ENCODE measurements around the gene FITM1.

FITM1 gene

DNA sequence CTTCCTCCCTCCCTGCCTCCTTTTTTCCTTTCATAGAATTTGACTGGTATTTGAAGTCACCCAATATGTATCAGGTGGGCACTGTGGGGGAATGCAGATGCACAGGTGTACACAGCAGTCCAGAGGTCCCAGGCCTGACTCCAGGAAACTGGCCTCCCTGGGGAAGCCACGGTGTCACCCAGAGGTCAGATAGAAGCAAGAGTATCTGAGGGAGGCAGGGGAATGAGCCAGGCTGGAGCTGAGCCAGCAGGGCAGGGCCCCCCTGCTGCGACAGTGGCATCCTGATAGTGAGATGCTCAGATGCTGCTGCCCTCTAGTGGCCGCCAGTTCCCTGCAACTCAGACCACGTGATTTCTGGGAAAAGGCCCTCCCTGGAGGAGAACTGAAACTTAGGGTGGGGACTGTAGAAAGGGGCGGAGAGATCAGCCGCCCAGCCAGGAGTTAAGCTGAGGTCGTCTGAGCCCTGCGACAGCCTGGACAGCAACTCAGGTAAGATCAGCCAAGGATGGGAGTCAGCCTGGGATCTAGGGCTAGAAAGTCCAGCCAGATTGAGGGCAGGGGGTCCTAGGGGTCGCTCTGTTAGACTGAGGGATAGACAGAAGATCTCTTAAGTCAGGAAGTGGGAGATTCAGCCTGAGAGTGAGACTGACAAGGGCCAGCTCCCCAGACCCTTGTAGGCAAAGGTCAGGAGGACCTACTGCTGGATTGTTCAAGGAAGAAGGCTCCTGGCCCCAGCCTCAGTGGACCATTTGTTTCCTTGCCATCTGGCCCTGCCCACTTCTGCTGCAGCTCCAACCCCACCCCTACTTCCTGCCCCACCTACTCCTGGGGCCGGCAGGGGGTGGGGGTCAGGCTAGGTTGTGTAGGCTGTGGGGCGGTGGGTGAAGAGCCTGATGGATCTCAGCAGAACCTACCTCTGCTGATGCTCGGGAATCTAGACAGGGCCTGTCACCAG, 30.7 kb downstream of the FITM1 start, which contains the start of gene IRF9:
Gene IRF9 (plus strand): TSS at position 416 of the 955 bp plus-strand sequence. CDS start 880 bp downstream, outside the sequence.
- peak; percentile 95 for DNase-seq (ENCODE audit: low spot score)

DNA sequence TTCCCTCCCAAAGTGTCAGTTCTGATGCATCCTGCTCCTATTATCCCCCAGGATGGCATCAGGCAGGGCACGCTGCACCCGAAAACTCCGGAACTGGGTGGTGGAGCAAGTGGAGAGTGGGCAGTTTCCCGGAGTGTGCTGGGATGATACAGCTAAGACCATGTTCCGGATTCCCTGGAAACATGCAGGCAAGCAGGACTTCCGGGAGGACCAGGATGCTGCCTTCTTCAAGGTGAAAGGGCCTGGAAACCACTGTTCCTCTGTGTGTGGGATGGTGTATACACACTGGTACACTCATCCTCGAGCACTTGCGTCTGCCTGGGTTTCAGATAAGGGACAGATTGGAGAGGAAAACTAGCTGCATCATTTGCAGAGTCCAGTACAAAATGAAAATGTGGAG, 31.6 kb downstream of the FITM1 start:
- no peak for DNase-seq (ENCODE audit: low spot score)

DNA sequence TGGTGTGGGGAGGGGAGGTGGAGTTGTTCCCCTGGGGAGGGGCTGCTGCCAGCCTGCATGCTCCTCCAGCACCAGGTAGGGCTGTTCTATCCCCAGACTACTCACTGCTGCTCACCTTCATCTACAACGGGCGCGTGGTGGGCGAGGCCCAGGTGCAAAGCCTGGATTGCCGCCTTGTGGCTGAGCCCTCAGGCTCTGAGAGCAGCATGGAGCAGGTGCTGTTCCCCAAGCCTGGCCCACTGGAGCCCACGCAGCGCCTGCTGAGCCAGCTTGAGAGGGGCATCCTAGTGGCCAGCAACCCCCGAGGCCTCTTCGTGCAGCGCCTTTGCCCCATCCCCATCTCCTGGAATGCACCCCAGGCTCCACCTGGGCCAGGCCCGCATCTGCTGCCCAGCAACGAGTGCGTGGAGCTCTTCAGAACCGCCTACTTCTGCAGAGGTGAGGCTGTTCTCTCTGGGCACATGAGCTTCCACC, 34.1 kb downstream of the FITM1 start:
- no peak for DNase-seq (ENCODE audit: low spot score)

DNA sequence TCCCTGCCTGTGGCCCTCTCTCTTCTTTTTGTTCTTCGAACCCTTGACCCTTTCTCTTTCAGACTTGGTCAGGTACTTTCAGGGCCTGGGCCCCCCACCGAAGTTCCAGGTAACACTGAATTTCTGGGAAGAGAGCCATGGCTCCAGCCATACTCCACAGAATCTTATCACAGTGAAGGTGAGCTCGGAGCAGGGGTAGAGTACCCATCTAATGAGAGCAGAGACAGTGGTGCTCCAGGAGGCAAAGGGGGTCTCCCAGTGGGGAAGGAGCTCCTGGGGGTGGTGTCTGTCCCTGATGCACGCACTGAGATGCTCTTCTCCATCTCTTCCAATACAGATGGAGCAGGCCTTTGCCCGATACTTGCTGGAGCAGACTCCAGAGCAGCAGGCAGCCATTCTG, 35.3 kb downstream of the FITM1 start:
- no peak for DNase-seq (ENCODE audit: low spot score)

DNA sequence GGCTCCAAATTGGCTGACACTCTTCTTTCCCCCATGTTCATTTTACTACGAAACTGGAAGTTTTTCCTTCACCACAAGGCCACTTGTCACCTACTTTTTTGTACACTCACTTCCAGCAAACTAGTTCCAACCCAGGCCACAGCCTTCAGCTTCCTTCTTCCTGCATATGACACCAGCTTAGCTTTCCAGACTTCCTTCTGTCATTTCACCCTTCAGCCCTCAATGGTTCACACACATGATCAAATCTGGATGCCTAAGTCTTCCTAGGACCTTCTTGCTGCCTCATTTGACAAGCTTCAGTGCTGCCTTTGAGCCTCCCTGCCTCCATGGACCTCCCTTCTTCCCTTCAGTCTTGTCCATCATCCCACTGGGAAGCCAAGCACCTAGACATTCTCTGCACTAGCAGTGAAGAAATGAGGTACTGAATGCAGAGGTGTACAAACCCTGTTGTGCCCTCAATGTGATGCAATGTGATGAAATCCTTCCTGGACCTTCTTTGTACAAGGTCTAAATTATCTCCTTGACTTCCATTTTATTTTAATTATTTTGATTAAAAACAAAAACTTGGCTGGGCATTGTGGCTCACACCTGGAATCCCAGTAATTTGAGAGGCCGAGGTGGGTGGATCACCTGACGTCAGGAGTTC, 37.1 kb downstream of the FITM1 start:
- no peak for DNase-seq (ENCODE audit: low spot score)

DNA sequence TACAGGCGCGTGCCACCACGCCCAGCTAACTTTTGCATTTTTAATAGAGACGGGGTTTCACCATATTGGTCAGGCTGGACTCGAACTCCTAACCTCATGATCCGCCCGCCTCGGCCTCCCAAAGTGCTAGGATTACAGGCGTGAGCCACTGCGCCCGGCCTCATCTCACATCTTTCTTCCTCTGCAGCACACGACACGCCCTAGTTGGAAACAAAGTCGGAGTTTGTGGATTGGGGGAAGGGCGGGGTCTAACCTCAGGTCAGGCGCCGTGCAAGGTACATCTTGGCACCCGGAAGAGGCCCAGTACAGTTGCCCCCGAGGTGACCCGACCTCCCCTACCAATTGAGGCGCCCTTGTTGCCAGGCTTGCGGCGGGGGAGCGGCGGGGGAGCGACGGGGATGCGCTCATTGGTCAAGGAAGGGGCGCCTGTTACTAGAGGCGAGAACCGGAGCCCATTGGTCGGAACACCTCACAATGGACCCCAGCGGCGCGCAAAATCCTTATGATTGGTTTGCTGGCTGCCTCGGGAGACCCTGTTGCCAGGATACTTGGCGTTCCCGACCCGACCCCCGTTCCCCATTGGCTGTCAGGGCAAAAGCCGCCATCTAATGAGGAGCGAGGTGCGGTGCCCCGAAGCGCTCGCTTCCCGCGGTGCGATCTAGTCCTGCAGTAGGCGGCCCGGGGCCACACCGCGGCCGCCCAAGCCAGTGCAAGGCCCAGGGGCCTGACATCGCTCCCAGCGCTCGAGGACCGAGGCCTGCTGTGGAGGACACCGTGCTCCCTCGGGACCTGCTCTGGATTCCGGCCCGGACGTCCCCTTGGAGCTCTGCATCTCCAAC, 41.2 kb downstream of the FITM1 start, which contains the start of gene REC8:
Gene REC8 (plus strand): TSS at position 659 of the 839 bp plus-strand sequence. CDS start 473 bp downstream, outside the sequence.
- DNase-seq (ENCODE audit: low spot score), result no peak

DNA sequence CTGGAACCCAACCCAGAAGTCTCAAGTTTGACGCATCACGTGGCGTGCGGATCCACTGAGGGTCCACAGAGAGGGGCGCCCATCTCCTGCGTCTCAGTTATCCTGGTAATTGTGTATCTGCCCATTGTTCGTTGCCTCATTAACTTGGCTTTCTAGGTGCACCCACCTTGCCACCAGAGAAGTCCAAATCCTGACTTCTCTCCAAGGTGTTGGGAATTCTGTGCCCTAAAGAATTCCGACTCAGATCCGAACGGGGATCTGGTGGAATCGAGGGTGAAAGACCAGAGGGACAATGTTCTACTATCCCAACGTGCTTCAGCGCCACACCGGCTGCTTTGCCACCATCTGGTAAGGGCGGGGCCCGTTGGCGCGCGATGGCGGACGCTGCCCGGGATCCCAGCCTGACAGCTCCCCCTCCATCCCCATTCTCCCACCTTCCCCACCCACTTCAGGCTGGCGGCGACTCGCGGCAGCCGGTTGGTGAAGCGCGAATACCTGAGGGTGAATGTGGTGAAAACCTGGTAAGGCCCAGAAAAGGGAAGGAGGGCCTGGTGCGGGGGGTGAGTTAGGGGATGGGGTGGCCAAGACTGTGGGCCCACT, 41.9 kb downstream of the FITM1 start:
- DNase-seq (ENCODE audit: low spot score), result no peak

DNA sequence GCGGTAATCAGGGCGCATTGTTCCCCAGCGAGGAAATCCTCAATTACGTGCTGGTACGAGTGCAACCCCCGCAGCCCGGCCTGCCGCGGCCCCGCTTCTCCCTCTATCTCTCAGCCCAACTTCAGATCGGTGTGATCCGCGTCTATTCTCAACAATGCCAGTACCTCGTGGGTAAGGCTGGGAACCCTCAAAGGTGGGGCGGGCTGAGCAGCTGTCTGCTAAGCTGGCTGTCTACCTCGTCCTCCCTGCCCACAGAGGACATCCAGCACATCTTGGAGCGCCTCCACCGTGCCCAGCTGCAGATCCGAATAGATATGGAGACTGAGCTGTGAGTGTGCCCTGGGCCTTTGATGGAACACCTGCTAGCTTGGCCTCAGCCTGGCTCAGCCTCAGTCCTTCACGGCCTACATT, 42.4 kb downstream of the FITM1 start:
- no peak for DNase-seq (ENCODE audit: low spot score)

DNA sequence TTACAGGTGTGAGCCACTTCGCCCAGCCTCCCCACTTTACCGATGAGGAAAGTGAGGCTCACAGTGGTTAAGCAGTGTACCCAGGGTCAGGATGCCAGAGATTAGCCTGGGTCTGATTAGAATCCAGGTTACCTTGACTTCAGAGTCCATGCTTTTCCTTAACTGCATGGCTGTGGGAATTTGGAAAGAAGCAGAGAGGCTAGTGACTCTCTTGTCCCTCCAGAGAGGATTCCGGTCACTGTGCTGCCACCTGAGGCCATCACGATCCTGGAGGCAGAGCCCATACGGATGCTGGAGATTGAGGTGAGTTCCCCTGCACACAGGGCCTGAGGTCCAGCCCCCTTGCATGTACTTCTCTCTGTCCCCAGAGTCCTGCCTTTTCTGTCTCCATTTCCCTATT, 46.1 kb downstream of the FITM1 start:
- no peak for DNase-seq (ENCODE audit: low spot score)

DNA sequence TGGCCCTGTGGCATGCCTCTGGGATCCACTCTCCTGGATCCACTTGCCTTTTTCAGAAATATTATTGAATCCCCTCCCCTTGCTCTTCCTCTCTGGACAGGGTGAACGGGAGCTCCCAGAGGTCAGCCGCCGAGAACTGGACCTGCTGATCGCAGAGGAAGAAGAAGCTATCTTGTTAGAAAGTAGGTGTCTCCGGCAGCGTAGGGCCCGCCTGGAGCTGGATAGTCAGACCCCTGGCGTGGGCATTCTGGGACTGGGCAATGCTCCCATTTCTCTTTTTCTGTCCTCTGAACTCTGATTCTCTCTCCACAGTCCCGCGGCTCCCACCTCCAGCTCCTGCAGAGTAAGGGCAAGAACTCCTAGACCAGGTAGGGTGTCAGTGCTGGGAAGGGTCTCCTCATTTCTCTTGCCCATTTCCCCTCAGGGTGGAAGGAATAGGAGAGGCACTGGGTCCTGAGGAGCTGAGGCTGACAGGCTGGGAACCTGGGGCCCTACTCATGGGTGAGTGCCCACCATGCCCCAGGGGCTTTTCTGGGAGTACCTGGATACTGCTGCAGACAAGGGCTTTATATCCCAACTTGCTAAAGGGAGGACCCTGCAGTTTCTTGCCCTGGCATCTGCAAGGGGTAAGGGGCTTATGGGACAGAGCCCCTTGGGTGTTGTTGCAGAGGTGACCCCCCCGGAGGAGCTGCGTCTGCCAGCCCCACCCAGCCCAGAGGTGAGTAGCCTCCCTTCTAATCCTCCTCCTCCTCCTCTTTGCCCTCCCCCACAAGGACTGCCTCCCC, 46.8 kb downstream of the FITM1 start:
- DNase-seq (ENCODE audit: low spot score), result no peak

DNA sequence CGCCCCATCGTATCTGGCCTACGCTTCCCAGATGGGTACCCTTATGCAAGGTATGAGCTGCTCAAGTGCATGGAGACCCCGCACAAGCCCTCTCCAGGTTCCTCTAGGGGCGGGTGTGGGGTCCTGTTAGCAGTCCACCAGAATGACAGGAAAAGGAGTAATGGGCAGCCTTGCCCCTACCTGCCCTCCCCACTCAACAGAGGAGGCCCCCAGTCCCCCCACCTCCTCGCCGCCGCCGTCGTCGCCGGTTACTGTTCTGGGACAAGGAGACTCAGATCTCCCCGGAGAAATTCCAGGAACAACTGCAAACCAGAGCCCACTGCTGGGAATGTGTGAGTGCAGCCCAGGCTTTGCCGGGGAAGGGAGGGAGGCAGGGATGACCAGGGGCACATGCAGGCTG, 47.4 kb downstream of the FITM1 start:
- DNase-seq (ENCODE audit: low spot score), result no peak

DNA sequence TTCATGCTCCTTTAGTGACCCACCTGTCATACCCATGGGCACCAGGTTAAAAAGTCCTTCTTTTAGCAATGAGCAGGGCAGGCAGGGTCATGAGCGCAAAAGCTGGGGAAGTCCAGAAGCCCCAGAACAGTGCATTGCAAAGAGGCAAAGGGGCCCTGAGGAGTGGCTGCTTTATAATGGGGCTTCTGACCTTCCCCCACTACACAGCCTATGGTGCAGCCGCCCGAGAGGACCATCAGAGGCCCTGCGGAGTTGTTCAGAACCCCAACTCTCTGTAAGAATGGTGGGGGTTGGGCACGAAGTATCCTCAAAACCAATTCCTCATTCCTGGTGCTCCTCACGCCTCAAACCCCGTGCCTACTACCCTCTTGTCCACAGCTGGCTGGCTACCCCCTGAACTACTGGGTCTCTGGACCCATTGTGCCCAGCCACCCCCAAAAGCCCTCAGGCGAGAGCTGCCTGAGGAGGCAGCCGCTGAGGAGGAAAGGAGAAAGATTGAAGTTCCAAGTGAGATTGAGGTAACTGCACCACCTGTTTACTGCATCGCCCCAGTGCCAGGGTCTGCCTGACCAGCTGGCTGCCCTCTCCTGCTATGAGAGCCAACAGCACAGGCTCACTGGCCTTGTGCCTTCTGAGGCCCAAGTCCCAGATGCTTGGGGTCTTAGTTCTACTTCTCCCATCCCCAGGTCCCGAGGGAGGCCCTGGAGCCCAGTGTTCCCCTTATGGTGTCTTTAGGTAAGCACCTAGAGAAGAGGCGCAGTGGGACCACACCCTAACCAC, 48.1 kb downstream of the FITM1 start:
- no peak for DNase-seq (ENCODE audit: low spot score)

DNA sequence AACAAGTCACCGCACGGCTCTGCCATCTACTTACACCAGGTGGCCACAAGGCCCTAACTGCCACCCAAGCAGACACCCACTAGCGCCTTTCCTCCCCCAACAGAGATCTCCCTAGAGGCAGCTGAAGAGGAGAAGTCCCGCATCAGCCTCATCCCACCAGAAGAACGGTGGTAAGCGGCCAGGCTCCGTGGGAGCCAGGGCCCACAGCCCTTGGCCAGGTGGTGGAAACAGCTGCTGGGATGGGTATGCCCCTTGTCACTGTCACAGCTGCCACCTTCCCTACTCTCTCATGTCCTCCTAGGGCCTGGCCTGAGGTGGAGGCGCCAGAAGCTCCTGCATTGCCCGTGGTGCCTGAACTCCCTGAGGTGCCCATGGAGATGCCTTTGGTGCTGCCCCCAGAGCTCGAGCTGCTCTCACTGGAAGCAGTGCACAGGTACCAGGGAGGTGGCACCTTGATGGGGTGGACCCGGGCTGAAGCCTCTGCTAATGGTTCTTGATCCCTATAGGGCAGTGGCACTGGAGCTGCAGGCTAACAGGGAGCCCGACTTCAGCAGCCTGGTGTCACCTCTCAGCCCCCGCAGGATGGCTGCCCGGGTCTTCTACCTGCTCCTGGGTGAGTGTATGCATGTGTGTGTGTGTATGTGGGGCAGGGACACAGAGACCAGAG, 49.0 kb downstream of the FITM1 start:
- no peak for DNase-seq (ENCODE audit: low spot score)

DNA sequence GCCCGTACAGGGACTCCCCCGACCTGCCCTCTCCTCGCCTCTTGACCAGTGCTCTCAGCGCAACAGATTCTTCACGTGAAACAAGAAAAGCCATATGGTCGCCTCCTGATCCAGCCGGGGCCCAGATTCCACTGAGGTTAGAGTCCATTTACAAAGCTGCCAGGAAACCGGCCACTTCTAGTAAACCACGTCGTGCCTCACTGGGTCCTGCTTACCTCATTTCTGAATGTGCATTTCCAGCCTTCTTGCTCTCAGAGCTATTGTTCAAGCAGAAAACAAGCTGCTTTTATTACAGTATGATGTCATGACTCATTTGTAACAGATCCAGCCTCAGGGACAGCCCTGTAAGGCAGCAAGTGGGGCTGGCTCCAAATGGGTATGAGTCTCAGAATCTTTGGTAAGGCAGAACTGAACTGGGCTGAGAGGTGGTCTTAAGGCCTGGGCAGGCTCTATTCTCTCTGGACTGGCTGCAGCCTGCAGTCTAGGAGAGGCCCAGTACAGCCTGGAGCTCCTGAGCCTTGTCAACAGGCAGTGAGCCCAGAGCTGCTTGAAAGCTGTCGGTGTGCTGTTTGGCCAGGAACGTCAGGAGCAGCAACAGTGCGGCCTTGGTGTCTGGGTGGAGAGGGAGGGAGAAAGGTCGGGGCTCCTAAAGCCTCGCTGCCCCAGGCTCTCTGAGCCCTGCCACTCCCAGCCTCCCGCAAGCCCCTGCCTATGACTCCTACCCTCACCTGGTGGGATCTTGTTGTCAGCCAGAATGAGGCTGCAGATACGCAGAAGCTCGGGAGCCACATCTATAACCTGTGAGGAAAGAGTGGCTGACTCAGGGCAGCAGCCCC, 49.7 kb downstream of the FITM1 start:
- no peak for DNase-seq (ENCODE audit: low spot score)

DNA sequence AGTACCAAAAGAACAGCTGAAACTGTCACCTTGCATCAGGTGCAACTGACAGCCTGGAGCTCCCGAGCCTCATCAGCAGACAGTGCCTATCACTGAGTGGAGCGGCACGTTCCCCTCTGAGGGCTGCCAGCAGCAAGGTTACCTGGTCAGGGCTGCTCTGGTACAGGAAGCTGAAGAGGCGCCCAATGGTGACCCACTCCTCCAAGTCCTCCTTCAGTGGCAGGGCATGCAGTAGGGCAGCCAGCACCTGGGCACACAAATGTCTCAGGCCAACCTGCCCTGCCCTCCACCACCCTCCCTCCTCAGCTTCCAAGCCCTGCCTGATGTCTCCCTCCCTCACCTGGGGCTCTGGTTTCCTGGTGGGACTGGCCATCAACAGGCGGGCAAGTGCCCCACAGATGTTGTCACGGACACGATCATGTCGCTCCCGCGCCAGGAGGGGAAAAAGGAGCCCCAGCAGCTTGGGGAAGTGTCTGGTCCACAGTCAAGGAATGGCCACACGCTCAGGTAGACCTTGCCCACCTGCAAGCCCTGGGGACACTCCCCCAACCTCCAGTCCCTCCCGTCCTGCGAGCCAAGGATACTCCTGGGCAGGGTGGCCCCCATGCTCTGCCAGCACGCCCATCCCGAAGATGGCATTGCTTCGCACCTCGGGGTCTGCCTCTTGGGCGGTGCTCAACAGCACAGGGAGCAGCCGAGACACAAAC, 51.1 kb downstream of the FITM1 start:
- no peak for DNase-seq (ENCODE audit: low spot score)

Data from HuH-7 (cell line).